Activated naive CD8-positive, alpha-beta T cell treated with anti-CD3 and anti-CD28 coated beads, Interleukin-2, amount 10 ng/mL, durations not matched to agents 7 days and 5 days (primary cell): ENCODE data around the gene SARS1. TPM values are rescaled to one million over a fixed set of nuclear protein-coding genes. Genes with fewer than 3 reads are reported as not detected.
A peak's percentile ranks its signal among the peaks of the same experiment; 100 is the strongest.

Experiments used
- ATAC-seq: fragments of 150-1000 bp; cut with Tn5 transposase; one replicate; pipeline ENCODE4 v1.10.0; 2021; ENCODE audit warnings: low read depth, moderate library complexity
- POLR2A ChIA-PET: fragments of 350-600 bp; sonication (Branson Sonifier 250); formaldehyde crosslinking; loops from one replicate; lab custom pipeline; 2021; ENCODE audit warnings: antibody characterized with exemption; lab: Charles Lee
- DNase-seq: peaks from one replicate; pipeline ENCODE4 v3.0.0; 2021
- H3K27ac Mint-ChIP-seq: one replicate; pipeline ENCODE4 v1.8.0; 2022; ENCODE audit warnings: mild to moderate bottlenecking, mixed read lengths
- H3K27me3 Mint-ChIP-seq: one replicate; pipeline ENCODE4 v1.8.0; 2022; ENCODE audit warnings: mild to moderate bottlenecking, moderate library complexity, mixed read lengths
- H3K36me3 Mint-ChIP-seq: one replicate; pipeline ENCODE4 v1.8.0; 2021; ENCODE audit warnings: mild to moderate bottlenecking, mixed read lengths
- H3K4me1 Mint-ChIP-seq: one replicate; pipeline ENCODE4 v1.8.0; 2021; ENCODE audit warnings: mixed read lengths
- H3K4me3 Mint-ChIP-seq: one replicate; pipeline ENCODE4 v1.8.0; 2022; ENCODE audit warnings: mild to moderate bottlenecking, moderate library complexity, mixed read lengths
- H3K9me3 Mint-ChIP-seq: one replicate; pipeline ENCODE4 v1.8.0; 2021; ENCODE audit warnings: mixed read lengths
- total RNA-seq, 2 experiments: library from RNA; stranded (reverse); gene quantifications; one replicate each; pipeline ENCODE4 v1.2.3, GENCODE V29; 2021

SARS1 gene
- total RNA-seq, 2 experiments from 2014 or later = 176 to 184 TPM

DNA sequence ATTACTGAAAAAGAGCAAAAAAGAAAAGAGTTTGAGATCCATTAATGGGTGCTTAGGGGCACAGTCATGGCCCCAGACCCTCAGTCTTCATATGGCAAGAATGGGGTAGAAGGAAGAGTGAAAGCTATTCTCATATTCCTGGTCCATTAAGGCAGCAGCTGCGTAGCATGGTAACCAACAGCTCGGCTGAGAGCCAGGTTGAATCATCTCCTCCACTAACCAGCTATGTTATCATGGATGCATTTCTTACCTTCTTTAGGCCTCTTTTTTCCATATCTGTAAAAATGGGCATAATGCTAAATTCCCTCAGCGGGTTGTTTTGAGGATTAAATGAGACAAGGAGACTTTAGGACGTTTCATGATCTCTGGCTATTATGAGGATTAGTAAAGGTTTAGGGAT, 15.0 kb upstream of the SARS1 start:
- POLR2A ChIA-PET = interaction anchor here (1.2 to 2.0 kb wide), 2 partner anchors 16 to 235 kb away, joined by 4 to 20 read pairs; partner anchors contain the start of genes CLCC1 and SARS1
- Mint-ChIP-seq H3K4me1 (peaks cover 19% of the 10 kb centered on the region), H3K27me3 (no peaks in the 10 kb centered on the region), H3K27ac (no peak overlapping the region), H3K9me3 (no peaks in the 10 kb centered on the region), H3K36me3 (no peaks in the 10 kb centered on the region), H3K4me3 (no peak overlapping the region)
- DNase-seq = no peak
- no peak for ATAC-seq

DNA sequence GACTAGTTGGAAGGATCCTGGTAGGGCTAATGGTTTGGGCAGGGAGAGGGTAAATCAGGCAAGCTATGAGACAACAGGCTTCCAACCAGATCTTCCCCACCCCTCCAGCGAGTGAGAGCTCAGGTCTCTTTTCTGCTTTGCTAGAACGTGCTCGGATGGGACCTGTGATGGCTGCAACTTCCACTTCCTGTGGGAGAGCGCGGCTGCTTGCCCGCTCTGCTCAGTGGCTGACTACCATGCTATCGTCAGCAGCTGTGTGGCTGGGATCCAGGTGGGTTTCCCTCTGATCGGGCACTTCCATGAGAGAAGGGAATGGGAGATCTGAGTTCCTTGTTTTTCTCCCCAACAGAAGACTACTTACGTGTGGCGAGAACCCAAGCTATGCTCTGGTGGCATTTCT, 14.0 kb upstream of the SARS1 start:
- DNase-seq (peak; percentile 52), ATAC-seq (peak; percentile 83)
- Mint-ChIP-seq H3K4me3 (peak overlapping the region; percentile 45), H3K27me3 (no peaks in the 10 kb centered on the region), H3K36me3 (no peaks in the 10 kb centered on the region), H3K4me1 (peaks cover 18% of the 10 kb centered on the region), H3K27ac (peak overlapping the region; percentile 85), H3K9me3 (no peaks in the 10 kb centered on the region)
- POLR2A ChIA-PET = interaction anchor here (2.0 kb wide), 1 partner anchor 15 kb away, joined by 20 read pairs; the partner anchor contains the start of gene SARS1

DNA sequence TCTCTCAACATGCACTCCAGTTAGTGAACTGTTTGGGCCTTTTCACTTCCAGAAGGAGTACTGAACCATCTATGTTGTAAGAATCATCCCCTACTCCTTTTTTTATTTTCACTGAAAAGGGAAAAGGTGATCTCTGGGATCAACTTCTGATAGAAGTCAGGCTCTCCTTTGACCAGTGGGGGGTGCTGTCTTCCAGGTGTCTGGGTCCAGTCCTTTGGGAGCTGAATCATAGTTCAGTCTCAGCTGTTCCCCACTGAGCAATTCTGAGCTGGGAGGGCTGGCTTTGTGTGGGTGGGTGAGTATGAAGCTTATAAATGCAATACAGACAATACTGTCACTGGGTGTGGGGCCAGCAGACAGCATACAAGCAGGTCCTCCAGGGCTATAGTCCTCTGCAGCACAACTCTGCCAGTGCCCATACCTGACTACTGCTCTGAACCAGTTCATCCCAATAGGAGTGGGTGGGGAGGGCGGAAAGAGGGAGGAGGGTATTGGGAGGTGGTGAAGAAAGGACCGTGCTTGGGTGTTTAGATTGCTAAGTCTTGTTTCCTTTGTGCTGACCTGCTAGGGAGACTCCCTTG, 12.5 kb upstream of the SARS1 start:
- Mint-ChIP-seq H3K4me1 (peaks cover 18% of the 10 kb centered on the region), H3K4me3 (no peak overlapping the region), H3K9me3 (no peaks in the 10 kb centered on the region), H3K27ac (peak overlapping the region; percentile 25), H3K36me3 (no peaks in the 10 kb centered on the region), H3K27me3 (no peaks in the 10 kb centered on the region)
- POLR2A ChIA-PET = interaction anchor here (1.0 to 1.1 kb wide), 2 partner anchors 14 to 41 kb away, joined by 3 to 4 read pairs; no protein-coding TSS in a partner anchor
- ATAC-seq = peak; percentile 66
- DNase-seq = no peak

DNA sequence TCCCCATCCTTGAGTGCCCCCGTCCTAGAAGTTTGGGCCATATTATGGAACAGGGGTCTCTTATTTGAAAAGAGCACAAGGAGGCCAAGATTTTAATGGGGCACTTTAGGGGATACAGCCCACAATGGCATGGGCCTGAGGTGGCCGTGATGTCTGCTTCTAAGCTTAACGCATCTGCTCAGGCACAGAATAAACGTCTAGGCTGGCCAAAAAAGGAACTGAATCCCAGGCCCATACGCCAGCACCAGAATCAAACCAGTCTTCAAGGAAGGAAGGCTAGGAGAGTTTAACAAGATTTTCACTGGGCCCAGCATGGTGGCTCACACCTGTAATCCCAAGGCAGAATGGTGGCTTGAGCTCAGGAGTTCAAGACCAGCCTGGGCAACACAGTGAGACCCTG, 9.2 kb upstream of the SARS1 start:
- H3K9me3 Mint-ChIP-seq = no peaks in the 10 kb centered on the region
- peaks cover 26% of the 10 kb centered on the region for H3K4me1 Mint-ChIP-seq
- DNase-seq (no peak), ATAC-seq (no peak)
- H3K36me3 Mint-ChIP-seq = no peaks in the 10 kb centered on the region
- H3K27me3 Mint-ChIP-seq = no peaks in the 10 kb centered on the region
- POLR2A ChIA-PET = interaction anchor here (0.6 kb wide), 1 partner anchor 38 kb away, joined by 3 read pairs; no protein-coding TSS in a partner anchor
- no peak overlapping the region for H3K4me3 Mint-ChIP-seq
- no peak overlapping the region for H3K27ac Mint-ChIP-seq

DNA sequence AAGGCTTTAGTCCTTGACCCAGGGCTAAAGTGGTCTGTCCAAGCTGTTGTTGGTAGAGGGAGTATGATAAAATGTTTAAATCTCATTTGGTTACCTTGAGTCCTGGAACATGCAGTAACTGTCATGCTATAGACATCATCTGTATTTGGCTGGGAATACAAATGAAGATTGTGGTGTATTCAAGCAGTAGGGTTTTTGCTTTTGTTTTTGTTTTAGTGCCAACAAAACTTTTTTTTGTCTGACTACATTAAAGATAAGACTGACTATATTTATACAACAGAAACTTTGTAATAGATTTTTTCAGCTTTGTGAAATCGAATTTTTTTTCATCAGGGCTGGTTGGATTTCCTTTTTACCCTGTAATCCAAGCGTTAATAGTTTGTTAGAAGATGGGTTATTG, 7.4 kb upstream of the SARS1 start:
- H3K9me3 Mint-ChIP-seq = no peaks in the 10 kb centered on the region
- H3K4me3 Mint-ChIP-seq = no peak overlapping the region
- DNase-seq = no peak
- POLR2A ChIA-PET = no interaction called here
- ATAC-seq = no peak
- H3K27me3 Mint-ChIP-seq = no peaks in the 10 kb centered on the region
- no peak overlapping the region for H3K27ac Mint-ChIP-seq
- H3K4me1 Mint-ChIP-seq = peaks cover 15% of the 10 kb centered on the region
- no peaks in the 10 kb centered on the region for H3K36me3 Mint-ChIP-seq

DNA sequence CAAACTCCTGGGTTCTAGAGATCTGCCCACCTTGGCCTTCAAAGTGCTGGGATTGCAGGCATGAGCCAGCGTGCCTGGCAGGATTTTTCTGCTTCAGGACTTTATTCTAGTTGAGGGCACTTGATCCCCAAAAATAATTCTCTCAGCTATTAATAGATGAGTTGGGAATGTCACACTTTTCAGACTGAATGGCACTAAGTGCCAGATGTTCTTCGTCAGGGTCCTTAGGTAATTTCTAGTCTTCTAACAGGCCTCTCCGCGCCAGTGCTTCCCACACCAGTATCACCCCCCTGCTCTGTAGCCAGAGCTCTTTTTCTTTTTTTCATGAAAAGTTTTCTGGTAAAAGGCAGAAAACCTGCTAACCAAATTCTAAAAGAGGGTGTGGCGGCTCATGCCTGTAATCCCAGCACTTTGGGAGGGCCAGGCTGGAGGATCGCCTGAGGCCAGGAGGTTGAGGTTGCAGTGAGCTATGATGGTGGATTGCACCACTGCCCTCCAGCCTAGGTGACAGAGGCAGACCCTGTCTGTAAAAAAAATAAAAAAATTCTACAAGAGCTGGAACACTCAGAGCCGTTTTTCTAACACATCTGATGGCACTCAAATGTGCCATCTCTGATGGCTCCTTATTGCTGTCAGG, 6.1 kb upstream of the SARS1 start:
- no peak overlapping the region for H3K27ac Mint-ChIP-seq
- H3K27me3 Mint-ChIP-seq = no peaks in the 10 kb centered on the region
- POLR2A ChIA-PET = interaction anchor here (0.7 kb wide), 1 partner anchor 218 kb away, joined by 3 read pairs; the partner anchor contains the start of gene PSMA5

DNA sequence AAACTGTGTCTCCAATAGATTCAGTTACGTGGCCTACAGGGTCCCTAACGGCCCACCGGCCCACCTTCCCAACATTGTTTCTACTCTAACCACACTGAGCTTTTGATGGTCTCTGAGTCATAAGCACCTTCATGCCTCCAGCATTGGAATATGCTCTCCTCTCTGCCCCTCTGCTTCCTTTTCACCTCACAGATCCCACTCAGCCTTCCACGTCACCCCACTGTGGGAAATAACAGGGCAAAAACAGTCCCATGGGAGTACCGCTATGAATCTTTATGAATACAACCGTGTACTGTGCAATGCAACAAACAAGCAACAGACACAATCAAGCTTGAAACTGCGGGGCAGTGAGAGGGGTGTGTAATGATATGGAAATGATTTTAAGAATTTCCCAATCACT, 5.3 kb upstream of the SARS1 start:
- no peak overlapping the region for H3K4me3 Mint-ChIP-seq
- H3K27me3 Mint-ChIP-seq = no peaks in the 10 kb centered on the region
- peaks cover 15% of the 10 kb centered on the region for H3K4me1 Mint-ChIP-seq
- no peak overlapping the region for H3K27ac Mint-ChIP-seq
- no peaks in the 10 kb centered on the region for H3K9me3 Mint-ChIP-seq
- no peak for ATAC-seq
- no peaks in the 10 kb centered on the region for H3K36me3 Mint-ChIP-seq
- no peak for DNase-seq
- POLR2A ChIA-PET = no interaction called here

More for the DNA sequence above, 6.1 kb upstream of the SARS1 start:
- peaks cover 15% of the 10 kb centered on the region for H3K4me1 Mint-ChIP-seq
- no peaks in the 10 kb centered on the region for H3K9me3 Mint-ChIP-seq
- no peaks in the 10 kb centered on the region for H3K36me3 Mint-ChIP-seq
- no peak for DNase-seq
- no peak for ATAC-seq
- no peak overlapping the region for H3K4me3 Mint-ChIP-seq

DNA sequence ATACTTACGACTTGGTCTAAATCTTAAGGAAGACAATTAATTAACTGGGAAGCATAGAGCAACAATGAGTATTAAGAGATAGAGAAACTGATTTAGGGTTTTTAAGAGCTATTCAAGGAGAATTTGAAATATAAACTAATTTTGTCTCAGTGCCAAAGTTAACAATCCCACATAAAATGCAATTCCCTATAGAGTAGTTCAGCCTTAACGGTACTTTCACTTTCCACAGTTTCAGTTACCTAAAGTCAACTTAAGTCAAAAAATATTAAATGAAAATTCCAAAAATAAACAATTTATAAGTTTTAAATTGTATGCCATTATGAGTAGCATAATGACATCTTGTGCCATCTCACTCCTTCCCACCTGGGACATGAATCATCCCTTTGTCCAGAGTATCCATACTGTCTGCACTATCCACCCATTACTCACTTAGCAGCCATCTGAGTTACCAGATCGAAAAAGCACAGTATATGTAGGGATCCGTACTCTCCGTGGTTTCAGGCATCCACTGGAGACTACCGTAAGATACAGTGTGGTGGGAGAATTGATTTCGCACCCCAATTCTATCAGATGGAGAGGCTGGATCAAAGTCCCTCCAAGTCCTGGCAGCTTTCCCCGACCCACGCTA, 4.8 kb upstream of the SARS1 start:
- peaks cover 15% of the 10 kb centered on the region for H3K4me1 Mint-ChIP-seq
- DNase-seq = no peak
- no peak overlapping the region for H3K27ac Mint-ChIP-seq
- ATAC-seq = no peak
- POLR2A ChIA-PET = no interaction called here
- H3K4me3 Mint-ChIP-seq = no peak overlapping the region
- H3K27me3 Mint-ChIP-seq = no peaks in the 10 kb centered on the region
- H3K9me3 Mint-ChIP-seq = no peaks in the 10 kb centered on the region
- no peaks in the 10 kb centered on the region for H3K36me3 Mint-ChIP-seq

DNA sequence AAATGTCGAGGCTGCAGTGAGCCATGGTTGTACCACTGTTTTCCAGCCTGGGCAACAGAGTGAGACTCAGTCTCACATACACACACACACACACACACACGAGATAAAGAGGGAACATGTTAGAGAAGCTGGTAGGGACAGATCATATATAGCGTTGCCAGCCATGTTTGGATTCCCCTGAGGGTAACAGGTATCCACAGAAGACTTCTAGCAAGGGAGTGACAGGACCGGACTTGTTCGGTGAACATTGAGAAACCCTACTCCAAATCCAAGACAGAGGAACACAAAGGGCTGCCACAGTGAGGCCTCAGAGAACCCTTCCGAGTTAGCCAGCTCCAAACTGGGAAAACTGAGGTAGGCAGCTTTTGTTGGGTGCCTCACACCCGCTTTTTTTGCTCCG, 3.7 kb upstream of the SARS1 start:
- Mint-ChIP-seq H3K9me3 (no peaks in the 10 kb centered on the region), H3K27ac (no peak overlapping the region), H3K4me1 (peaks cover 15% of the 10 kb centered on the region), H3K4me3 (no peak overlapping the region), H3K27me3 (no peaks in the 10 kb centered on the region), H3K36me3 (peaks cover under 1% of the 10 kb centered on the region)
- no peak for ATAC-seq
- POLR2A ChIA-PET = interaction anchor here (0.8 kb wide), 1 partner anchor 14 kb away, joined by 7 read pairs; no protein-coding TSS in a partner anchor
- DNase-seq = peak; percentile 2

DNA sequence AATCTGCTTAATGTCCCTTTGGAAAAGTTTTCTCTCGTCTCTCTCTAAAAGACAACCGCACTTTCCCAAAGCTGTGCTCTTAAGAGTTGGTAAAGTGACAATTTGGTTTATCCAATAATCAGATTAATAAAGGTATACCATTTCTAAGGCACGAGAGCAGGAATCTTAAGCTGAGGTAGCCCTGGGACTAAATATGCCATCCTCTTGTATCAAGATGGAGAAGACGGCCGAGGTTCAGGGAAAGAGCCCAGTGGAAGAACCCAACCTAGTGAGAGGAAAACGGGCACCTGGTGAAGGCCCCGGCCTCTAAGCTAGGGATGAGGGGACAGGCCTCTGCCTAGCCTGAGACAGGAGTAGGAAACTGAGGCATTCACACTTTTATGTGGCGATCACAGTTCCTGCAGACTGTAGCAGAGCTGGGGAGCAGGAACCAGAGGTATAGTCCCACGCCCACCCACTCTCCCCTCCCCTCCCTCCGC, 334 bp upstream of the SARS1 start:
- POLR2A ChIA-PET = interaction anchor here (0.9 to 3.9 kb wide), 17 partner anchors 11 to 335 kb away, joined by 3 to 23 read pairs (median 6); partner anchors contain the start of genes CELSR2, GNAI3, PSMA5 and PSRC1
- H3K4me1 Mint-ChIP-seq = peaks cover 25% of the 10 kb centered on the region
- DNase-seq (no peak), ATAC-seq (no peak)
- H3K27ac Mint-ChIP-seq = peak overlapping the region; percentile 95
- H3K27me3 Mint-ChIP-seq = no peaks in the 10 kb centered on the region
- H3K4me3 Mint-ChIP-seq = peak overlapping the region; percentile 97
- peaks cover 20% of the 10 kb centered on the region for H3K36me3 Mint-ChIP-seq
- no peaks in the 10 kb centered on the region for H3K9me3 Mint-ChIP-seq

DNA sequence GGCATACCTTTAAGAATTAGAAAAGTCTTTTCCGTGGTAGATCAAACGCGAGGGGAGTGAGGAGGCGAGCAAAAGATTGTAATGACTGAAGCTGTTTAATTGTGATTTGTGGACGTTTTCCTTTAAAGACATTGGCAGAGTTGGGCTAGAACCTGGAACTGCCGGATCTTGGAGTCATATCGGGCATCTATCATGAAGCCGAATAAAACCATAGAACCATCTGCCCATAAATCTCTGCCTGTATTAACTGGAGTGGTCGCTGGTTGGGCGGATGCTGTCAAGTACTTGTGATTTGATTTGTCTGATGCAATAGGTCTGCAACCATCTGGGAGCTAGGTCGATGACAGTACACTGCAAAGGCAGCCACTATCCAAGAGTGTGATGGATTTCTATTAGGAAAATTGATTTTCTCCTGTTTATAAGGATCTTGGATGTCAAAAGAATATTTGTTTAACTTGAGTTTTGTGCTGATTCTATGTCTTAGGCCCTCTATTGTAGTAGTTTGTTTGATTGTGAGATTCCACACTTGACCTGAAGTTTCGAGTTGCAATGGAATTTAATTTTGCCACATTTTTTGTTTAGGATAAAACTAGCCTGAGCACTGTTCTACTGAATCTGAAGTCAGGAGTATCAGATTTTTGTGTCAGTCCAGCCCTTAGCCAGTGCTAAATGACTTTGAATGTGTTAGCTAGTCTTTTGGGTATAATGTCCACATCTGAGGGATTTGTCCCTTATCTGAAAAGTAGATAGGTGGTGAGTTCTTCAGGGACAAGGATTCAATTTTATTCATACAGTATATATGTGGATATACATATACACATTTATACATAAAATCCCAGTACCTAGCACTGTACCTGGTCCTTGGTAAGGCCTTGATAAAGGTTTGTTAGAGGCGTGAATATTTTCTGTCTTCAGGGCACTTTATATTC, 1.2 kb downstream of the SARS1 start:
- Mint-ChIP-seq H3K27ac (peak overlapping the region; percentile 95), H3K36me3 (peaks cover 26% of the 10 kb centered on the region), H3K9me3 (peaks cover 2% of the 10 kb centered on the region), H3K4me1 (peaks cover 21% of the 10 kb centered on the region), H3K4me3 (peak overlapping the region; percentile 97), H3K27me3 (no peaks in the 10 kb centered on the region)
- ATAC-seq (peak; percentile 30), DNase-seq (no peak)
- POLR2A ChIA-PET = interaction anchor here (0.5 to 3.9 kb wide), 20 partner anchors 10 to 523 kb away, joined by 3 to 23 read pairs (median 5); partner anchors contain the start of genes CELSR2, CLCC1, GNAI3 and PRPF38B

DNA sequence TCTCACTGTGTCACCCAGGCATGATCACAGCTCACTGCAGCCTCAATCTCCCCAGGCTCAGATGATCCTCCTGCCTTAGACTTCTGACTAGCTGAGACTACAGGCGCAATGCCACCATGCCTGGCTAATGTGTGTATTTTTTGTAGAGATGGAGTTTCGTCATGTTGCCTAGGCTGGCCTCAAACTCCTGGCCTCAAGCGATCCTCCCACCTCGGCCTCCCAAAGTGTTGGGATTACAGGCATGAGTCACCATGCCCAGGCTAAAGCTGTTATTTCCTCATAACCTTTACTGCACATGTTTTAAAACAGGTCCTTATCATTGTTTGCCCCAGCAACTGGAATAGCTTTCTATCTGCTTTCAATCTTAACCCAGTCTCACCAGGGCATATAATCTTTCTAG, 2.9 kb downstream of the SARS1 start:
- POLR2A ChIA-PET = no interaction called here
- Mint-ChIP-seq H3K27ac (peak overlapping the region; percentile 32), H3K9me3 (peaks cover 2% of the 10 kb centered on the region), H3K4me3 (peak overlapping the region; percentile 44), H3K4me1 (peaks cover 25% of the 10 kb centered on the region), H3K36me3 (peaks cover 37% of the 10 kb centered on the region), H3K27me3 (no peaks in the 10 kb centered on the region)
- DNase-seq (no peak), ATAC-seq (no peak)
